WTC11 (cell line): Measurements from ENCODE around the gene INPP5A. TPM values are rescaled to one million over a fixed set of nuclear protein-coding genes. Genes with fewer than 3 reads are reported as not detected.

Experiments used
- ATAC-seq: fragments of 200-7000 bp; cut with Tn5 transposase; 2 replicates; pipeline ENCODE4 v1.10.0; 2021; ENCODE audit warnings: mild to moderate bottlenecking, moderate library complexity
- CTCF ChIA-PET: fragments of 300-600 bp; sonication (Branson Sonifier 250); formaldehyde crosslinking; loops from one replicate; lab custom pipeline; 2021; ENCODE audit warnings: antibody characterized with exemption; lab: Charles Lee
- POLR2A ChIA-PET: fragments of 350-600 bp; sonication (Branson Sonifier 250); formaldehyde crosslinking; loops from one replicate; lab custom pipeline; 2021; ENCODE audit warnings: antibody characterized with exemption; lab: Charles Lee
- DNase-seq: peaks from one replicate; pipeline ENCODE4 v3.0.0; 2021; ENCODE audit warnings: low spot score
- H3K27ac Mint-ChIP-seq: 2 replicates; pipeline ENCODE4 v1.8.0; 2021; ENCODE audit warnings: mixed read lengths
- H3K27me3 Mint-ChIP-seq: 2 replicates; pipeline ENCODE4 v1.8.0; 2021; ENCODE audit warnings: low read depth, mild to moderate bottlenecking, moderate library complexity, mixed read lengths
- H3K36me3 Mint-ChIP-seq: 2 replicates; pipeline ENCODE4 v1.8.0; 2021; ENCODE audit warnings: mixed read lengths
- H3K4me1 Mint-ChIP-seq: 2 replicates; pipeline ENCODE4 v1.8.0; 2022; ENCODE audit warnings: mixed read lengths
- H3K4me3 Mint-ChIP-seq: 2 replicates; pipeline ENCODE4 v1.8.0; 2021; ENCODE audit warnings: mild to moderate bottlenecking, moderate library complexity, mixed read lengths
- H3K9me3 Mint-ChIP-seq: 2 replicates; pipeline ENCODE4 v1.8.0; 2021; ENCODE audit warnings: mixed read lengths
- CREB1 ChIP-seq: sonication (generic); formaldehyde crosslinking; IDR thresholded peaks from 2 replicates; pipeline ENCODE4 v1.8.0; 2023; ENCODE audit warnings: mild to moderate bottlenecking, missing genetic modification reagents
- CREM ChIP-seq: sonication (generic); formaldehyde crosslinking; IDR thresholded peaks from 2 replicates; pipeline ENCODE4 v1.8.1; 2022; ENCODE audit warnings: mild to moderate bottlenecking, missing genetic modification reagents, moderate library complexity
- CTCF ChIP-seq: fragments of 200-600 bp; IDR thresholded peaks from 2 replicates; pipeline ENCODE4 v1.8.0; 2022; ENCODE audit warnings: antibody characterized with exemption
- ESRRA ChIP-seq: sonication (generic); formaldehyde crosslinking; IDR thresholded peaks from 2 replicates; pipeline ENCODE4 v1.8.1; 2022; ENCODE audit warnings: mild to moderate bottlenecking, missing genetic modification reagents, borderline replicate concordance
- FOXJ3 ChIP-seq: sonication (generic); formaldehyde crosslinking; IDR thresholded peaks from 2 replicates; pipeline ENCODE4 v1.9.0; 2021; ENCODE audit warnings: missing genetic modification reagents, mild to moderate bottlenecking, borderline replicate concordance
- FOXP4 ChIP-seq: sonication (generic); formaldehyde crosslinking; IDR thresholded peaks from 2 replicates; pipeline ENCODE4 v1.8.0; 2022; ENCODE audit warnings: mild to moderate bottlenecking, missing genetic modification reagents
- JAZF1 ChIP-seq: fragments of 250-450 bp; sonication (Bioruptor Pico); IDR thresholded peaks from 2 replicates; pipeline ENCODE4 v1.9.0; 2021; ENCODE audit warnings: moderate library complexity, mild to moderate bottlenecking, inconsistent platforms
- JUN ChIP-seq: sonication (generic); formaldehyde crosslinking; IDR thresholded peaks from 2 replicates; pipeline ENCODE4 v1.8.0; 2023; ENCODE audit warnings: mild to moderate bottlenecking, missing genetic modification reagents
- MYBL2 ChIP-seq: sonication (generic); formaldehyde crosslinking; IDR thresholded peaks from 2 replicates; pipeline ENCODE4 v1.8.1; 2023; ENCODE audit warnings: mild to moderate bottlenecking, moderate library complexity, missing genetic modification reagents
- NFE2L1 ChIP-seq: sonication (generic); formaldehyde crosslinking; IDR thresholded peaks from 2 replicates; pipeline ENCODE4 v1.8.1; 2023; ENCODE audit warnings: missing genetic modification reagents
- PRRX2 ChIP-seq: fragments of 250-450 bp; sonication (Bioruptor Pico); IDR thresholded peaks from 2 replicates; pipeline ENCODE4 v1.8.0; 2021; ENCODE audit warnings: mild to moderate bottlenecking
- RELA ChIP-seq: sonication (generic); formaldehyde crosslinking; IDR thresholded peaks from 2 replicates; pipeline ENCODE4 v1.8.1; 2022; ENCODE audit warnings: missing genetic modification reagents, mild to moderate bottlenecking, borderline replicate concordance
- RORB ChIP-seq: fragments of 250-450 bp; sonication (Bioruptor Pico); IDR thresholded peaks from 2 replicates; pipeline ENCODE4 v1.9.0; 2021; ENCODE audit warnings: mild to moderate bottlenecking
- SMAD3 ChIP-seq: sonication (generic); formaldehyde crosslinking; IDR thresholded peaks from 2 replicates; pipeline ENCODE4 v1.8.0; 2022; ENCODE audit warnings: missing genetic modification reagents, mild to moderate bottlenecking, borderline replicate concordance
- SMAD4 ChIP-seq: sonication (generic); formaldehyde crosslinking; IDR thresholded peaks from 2 replicates; pipeline ENCODE4 v1.8.0; 2022; ENCODE audit warnings: mild to moderate bottlenecking, missing genetic modification reagents
- SOX15 ChIP-seq: fragments of 250-450 bp; sonication (Bioruptor Pico); IDR thresholded peaks from 2 replicates; pipeline ENCODE4 v1.9.0; 2021; ENCODE audit warnings: mild to moderate bottlenecking
- STAT6 ChIP-seq: sonication (generic); formaldehyde crosslinking; conservative IDR thresholded peaks from 2 replicates; pipeline ENCODE4 v1.8.1; 2023; ENCODE audit warnings: mild to moderate bottlenecking, low read depth, missing genetic modification reagents, moderate library complexity
- TCF7 ChIP-seq: sonication (generic); formaldehyde crosslinking; IDR thresholded peaks from 2 replicates; pipeline ENCODE4 v1.8.0; 2022; ENCODE audit warnings: mild to moderate bottlenecking, low read depth, missing genetic modification reagents, moderate library complexity
- TEAD1 ChIP-seq: sonication (generic); formaldehyde crosslinking; IDR thresholded peaks from 2 replicates; pipeline ENCODE4 v1.8.0; 2022; ENCODE audit warnings: mild to moderate bottlenecking, missing genetic modification reagents
- TEAD4 ChIP-seq: sonication (generic); formaldehyde crosslinking; IDR thresholded peaks from 2 replicates; pipeline ENCODE4 v1.8.0; 2022; ENCODE audit warnings: mild to moderate bottlenecking, missing genetic modification reagents
- TP53 ChIP-seq: sonication (generic); formaldehyde crosslinking; IDR thresholded peaks from 2 replicates; pipeline ENCODE4 v1.8.1; 2023; ENCODE audit warnings: mild to moderate bottlenecking, missing genetic modification reagents
- ZBTB43 ChIP-seq: sonication (generic); formaldehyde crosslinking; IDR thresholded peaks from 2 replicates; pipeline ENCODE4 v1.8.1; 2023; ENCODE audit warnings: mild to moderate bottlenecking, missing genetic modification reagents
- ZMAT4 ChIP-seq: fragments of 250-450 bp; sonication (Bioruptor Pico); IDR thresholded peaks from 2 replicates; pipeline ENCODE4 v1.9.0; 2021; ENCODE audit warnings: mild to moderate bottlenecking
- ZNF425 ChIP-seq: fragments of 250-450 bp; sonication (Bioruptor Pico); conservative IDR thresholded peaks from 2 replicates; pipeline ENCODE4 v1.9.0; 2021; ENCODE audit warnings: mild to moderate bottlenecking
- total RNA-seq: library from RNA; stranded (reverse); gene quantifications from 3 replicates; pipeline ENCODE4 v1.2.3, GENCODE V29; 2021

INPP5A gene
- total RNA-seq, 1 experiment from 2014 or later, result 22.1 TPM

GRCh38 chr10:132580617-132581016 lies 43.0 kb downstream of the INPP5A start:
- no peak for ATAC-seq
- peaks cover 11% of the 10 kb centered on the region for H3K4me1 Mint-ChIP-seq
- no peaks in the 10 kb centered on the region for H3K36me3 Mint-ChIP-seq
- no peak overlapping the region for H3K4me3 Mint-ChIP-seq
- H3K9me3 Mint-ChIP-seq, result no peaks in the 10 kb centered on the region
- CTCF ChIA-PET, result no interaction called here
- TF ChIP-seq CREB1 (CRISPR knock-in tag), result no peak
- no peak for TF ChIP-seq SMAD4
- no peak for TF ChIP-seq SMAD3 (CRISPR knock-in tag)
- no peak for TF ChIP-seq TP53
- TF ChIP-seq ZNF425, result no peak
- no peak for TF ChIP-seq JUN
- TF ChIP-seq TCF7, result no peak
- TF ChIP-seq STAT6 (CRISPR knock-in tag), result no peak
- TF ChIP-seq CTCF, result no peak
- TF ChIP-seq, all 79 proteins: peak for 0
- H3K27me3 Mint-ChIP-seq, result no peaks in the 10 kb centered on the region
- no peak overlapping the region for H3K27ac Mint-ChIP-seq
- DNase-seq, result no peak
- POLR2A ChIA-PET, result no interaction called here

- Mint-ChIP-seq H3K4me3 (no peak overlapping the region), H3K9me3 (no peaks in the 10 kb centered on the region), H3K27me3 (no peaks in the 10 kb centered on the region), H3K36me3 (no peaks in the 10 kb centered on the region), H3K4me1 (peaks cover 9% of the 10 kb centered on the region), H3K27ac (no peak overlapping the region)
- POLR2A ChIA-PET, result no interaction called here
- CTCF ChIA-PET, result interaction anchor here (1.7 kb wide), 1 partner anchor 9 kb away, joined by 5 read pairs; no protein-coding TSS in a partner anchor
- no peak for ATAC-seq
- no peak for DNase-seq
- TF ChIP-seq CREM, result no peak
- no peak for TF ChIP-seq TEAD1 (CRISPR knock-in tag)
- no peak for TF ChIP-seq TEAD4 (CRISPR knock-in tag)
- no peak for TF ChIP-seq ZBTB43 (CRISPR knock-in tag)
- no peak for TF ChIP-seq JAZF1 (CRISPR knock-in tag)
- no peak for TF ChIP-seq ZMAT4 (CRISPR knock-in tag)
- TF ChIP-seq NFE2L1 (CRISPR knock-in tag), result no peak
- no peak for TF ChIP-seq PRRX2 (CRISPR knock-in tag)
- no peak for TF ChIP-seq FOXP4 (CRISPR knock-in tag)
- TF ChIP-seq ESRRA (CRISPR knock-in tag), result no peak
- TF ChIP-seq SOX15, result no peak
- TF ChIP-seq MYBL2, result no peak
- no peak for TF ChIP-seq ZNF425
- TF ChIP-seq FOXJ3 (CRISPR knock-in tag), result no peak
- TF ChIP-seq RELA (CRISPR knock-in tag), result no peak
- TF ChIP-seq RORB (CRISPR knock-in tag), result no peak
These were observed 44.5 kb downstream of the INPP5A start for GRCh38 chr10:132582137-132582536.
